Esophagus mucosa (tissue), 1 donor: ENCODE results near the gene SREBF2. TPM values are rescaled to one million over a fixed set of nuclear protein-coding genes. Genes with fewer than 3 reads are reported as not detected.
"Not testable (repeated sequence)": the region's sequence is repeated elsewhere in the genome, so short reads cannot be mapped to it uniquely, and the experiment has no call there.

Experiments
- ATAC-seq: fragments of 200-7000 bp; cut with Tn5 transposase; one replicate; pipeline ENCODE4 v1.9.1; 2020
- total RNA-seq: library from RNA; stranded (reverse); gene quantifications from one replicate; pipeline ENCODE4 v1.2.4, GENCODE V29; 2023
- donor health status: DM: yes; HTN: yes; CAD: no.

The SREBF2 gene
- total RNA-seq, 1 donor from 2014 or later: 131 TPM

DNA sequence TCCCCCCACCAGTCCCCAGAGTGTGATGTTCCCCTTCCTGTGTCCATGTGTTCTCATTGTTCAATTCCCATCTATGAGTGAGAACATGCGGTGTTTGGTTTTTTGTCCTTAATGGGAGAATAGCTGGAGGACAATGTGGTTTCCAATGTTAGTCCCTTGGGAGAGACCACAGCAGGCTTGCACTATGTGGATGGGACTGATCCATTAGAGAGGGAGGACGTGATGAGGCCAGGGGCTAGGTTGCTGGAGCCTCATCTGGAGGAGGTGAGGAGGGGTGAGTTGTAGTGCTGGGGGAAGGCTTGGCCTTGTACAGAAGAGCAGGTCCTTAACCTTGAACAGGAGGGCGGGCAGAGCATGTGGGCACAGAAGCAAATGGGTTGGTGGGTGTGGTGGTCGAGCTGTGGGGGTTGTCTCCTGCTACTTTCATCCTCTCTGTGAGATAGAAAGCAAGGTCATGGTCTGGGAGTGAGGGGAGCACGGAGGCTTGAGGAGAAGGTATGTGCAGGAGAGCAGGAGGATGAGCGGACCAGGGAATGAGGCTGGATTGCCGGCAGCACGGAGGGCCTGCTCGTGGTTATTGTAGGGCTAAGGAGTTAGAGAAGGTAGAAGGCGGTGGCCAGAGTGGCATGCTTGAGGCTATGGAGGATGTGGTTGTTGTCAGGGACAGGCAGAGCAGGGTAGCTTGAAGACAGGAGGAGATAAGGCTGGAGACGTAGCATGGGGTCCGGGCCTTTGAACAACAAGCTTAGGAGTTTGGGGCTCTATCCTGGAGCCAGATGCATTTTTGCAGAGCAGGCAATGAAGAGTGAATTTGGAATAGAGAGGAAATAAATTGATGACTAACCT is 11.2 kb upstream of the SREBF2 start:
- no peak for ATAC-seq

DNA sequence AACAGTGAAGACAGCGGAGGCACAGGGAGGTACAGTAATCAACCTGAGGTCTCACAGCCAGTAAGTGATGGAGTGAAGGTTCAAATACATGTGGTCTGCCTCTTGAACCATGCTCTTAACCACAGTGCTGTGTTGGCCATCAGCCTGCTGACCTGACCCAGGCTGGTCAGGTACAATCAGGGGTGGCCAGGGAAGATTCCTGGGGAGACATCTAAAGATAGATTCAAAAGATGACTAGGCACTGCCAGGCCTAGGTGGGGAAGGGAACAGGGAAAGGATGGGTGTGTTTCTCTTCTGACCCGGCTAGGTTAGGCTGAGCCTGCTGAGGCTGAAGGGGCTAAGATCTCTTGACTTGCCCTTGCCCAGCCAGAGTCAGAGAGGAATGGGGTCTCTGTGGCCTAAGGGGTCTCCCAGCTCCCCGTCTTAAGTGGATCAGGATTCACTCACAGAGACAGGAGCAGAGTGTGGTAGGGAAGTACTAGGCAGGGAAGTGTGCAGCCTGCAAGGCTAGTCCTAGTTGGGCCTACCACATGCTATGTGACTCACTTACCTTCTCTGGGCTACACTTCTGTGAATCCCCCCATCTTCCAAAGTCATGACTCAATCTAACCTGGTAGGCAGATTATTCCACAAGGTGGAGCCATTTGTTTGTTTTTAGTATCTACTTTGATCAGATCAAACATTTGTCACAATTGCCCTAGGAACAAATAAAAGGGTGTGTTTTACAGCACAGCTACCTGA is 10.4 kb upstream of the SREBF2 start:
- peak; percentile 51 for ATAC-seq

DNA sequence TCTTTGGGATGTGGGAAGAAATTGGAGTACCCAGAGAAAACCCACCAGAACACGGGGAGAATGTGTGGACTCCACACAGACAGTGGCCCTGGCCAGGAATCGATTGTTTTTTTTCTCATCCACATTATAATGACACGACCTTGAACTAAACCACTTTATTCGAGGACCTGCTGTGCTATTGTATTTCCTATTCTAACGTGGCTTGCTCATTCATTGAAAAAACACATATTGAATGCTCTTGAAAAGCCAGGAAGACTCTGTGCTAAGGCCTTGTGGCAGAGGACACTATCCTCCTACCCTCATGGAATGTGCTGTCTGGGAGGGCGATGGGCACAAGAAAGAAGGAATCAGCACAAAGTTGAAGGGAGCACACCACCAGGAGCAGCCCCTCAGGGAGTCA is 9.1 kb upstream of the SREBF2 start:
- no peak for ATAC-seq

DNA sequence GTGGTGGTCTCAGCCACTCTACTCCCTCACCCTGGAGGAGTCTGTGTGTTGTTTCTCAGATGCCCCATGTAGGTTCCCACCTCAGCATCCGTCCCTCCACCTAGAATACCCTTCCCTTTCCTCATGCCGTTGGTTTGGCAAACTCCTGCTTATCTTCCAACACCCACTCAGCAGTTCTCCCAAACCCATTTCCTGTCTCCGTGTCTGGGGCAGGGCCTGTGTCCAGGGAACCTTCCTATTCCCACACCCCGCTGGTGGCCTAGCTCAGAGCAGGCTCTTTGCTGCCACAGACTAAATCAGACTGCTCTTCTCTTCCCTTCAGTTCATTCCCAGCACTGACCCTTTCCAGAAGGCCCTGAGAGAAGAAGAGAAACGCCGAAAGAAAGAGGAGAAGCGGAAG is 7.5 kb upstream of the SREBF2 start:
- no peak for ATAC-seq

DNA sequence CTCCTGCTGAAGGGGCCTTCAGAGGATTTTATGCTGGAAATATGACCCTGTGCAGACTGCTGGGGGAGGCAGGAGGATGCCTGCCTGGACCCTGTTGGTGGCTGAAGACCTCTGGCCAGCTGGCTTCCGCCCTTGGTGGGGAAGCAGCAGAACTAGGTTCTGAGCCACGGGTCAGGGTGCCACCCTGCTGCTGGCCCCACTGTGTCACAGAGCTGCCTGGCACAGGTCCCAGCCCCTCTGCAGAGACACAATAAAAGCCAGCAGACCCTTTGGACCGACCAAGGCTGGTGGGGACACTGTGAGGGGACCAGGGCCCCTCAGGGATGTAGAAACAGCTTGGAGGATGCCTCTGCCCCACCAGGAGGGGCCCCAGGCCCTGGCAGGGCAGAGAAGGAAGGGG is 6.9 kb upstream of the SREBF2 start:
- ATAC-seq: no peak

DNA sequence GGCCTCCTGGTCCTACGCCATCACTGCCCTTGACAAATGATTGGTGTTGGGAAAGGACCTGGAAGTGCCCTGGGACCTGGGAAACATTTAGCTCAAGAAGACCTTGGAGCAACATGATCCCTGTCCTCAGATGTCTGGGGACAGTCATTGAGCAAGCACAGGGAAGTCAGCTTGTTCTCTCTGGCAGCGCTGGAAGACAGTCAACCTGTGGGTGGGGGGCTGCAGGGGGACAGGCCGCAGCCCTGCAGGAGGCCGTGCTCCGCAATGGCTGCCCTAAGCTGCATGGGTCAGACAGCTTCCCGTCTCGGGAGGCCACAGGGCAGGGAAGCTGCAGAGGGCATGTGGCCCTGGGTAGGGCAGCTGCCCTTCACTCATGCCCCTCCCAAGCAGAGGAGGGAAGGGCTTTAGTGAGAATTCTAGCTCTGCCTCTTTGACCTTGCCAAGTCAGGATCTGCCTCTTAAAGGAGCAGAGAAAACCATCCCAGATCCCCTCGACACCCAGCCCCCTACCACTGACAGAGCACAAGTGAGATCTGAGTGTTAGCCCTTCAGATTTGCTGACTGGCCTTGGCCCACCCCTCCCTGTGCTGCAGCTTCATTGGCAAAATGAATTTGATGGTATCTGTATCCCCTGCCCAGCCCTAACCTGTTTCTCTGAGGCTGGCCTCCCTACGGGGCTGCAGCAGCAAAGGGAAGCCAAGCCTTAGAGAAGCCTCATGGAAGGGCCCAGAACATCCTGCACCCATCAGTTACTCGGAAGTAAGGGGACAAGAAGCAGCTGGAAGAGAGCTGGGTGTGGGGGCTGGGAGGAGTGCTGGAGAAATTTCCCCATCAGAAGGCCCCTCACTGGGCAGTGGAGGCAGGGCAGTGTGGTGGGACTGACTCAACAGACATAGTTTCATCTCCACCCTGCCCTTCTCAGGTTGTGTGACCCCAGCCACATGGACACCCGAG is 6.2 kb upstream of the SREBF2 start:
- ATAC-seq: no peak

DNA sequence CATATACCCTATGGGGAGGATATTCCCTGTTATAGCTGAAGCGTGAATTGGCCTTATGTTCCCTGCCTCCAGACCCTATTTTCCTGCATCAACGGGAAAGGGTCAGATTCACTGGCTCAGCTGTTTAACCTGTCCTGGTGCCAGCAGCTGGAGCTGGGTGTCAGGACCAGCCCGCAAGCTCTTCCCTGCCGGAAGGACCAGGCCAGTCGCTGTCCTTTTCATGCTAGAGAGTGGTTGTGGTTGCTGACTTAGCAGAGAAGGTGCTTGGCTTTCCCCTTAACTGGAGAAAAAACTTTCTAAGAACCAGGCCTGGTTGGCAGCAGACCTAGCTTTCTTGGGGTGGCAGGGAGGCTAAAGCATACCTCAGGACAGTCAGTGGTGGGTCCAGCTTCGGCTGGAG is 5.2 kb upstream of the SREBF2 start:
- ATAC-seq: no peak

- ATAC-seq: no peak
Observed at GRCh38 chr22:41828516-41828915, 4.4 kb upstream of the SREBF2 start.

- ATAC-seq: no peak
Observed at GRCh38 chr22:41830174-41830573, 2.7 kb upstream of the SREBF2 start.

DNA sequence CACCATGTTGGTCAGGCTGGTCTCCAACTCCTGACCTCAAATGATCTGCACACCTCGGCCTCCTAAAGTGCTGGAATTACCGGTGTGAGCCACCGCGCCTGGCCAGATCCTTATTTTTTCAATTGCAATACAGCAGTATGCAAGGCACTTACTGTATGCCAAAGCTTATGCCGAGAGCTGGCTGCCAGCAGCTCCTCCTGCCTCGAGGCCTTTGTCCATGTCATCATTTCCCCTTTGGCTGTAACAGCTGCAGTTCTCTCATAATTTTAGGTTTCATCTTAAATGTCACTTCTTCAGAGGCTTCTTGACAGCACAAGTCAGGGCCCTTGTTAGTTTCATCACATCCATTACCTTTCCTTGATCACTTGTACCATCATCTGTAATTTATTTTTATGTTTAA is 1.5 kb upstream of the SREBF2 start:
- no peak for ATAC-seq

DNA sequence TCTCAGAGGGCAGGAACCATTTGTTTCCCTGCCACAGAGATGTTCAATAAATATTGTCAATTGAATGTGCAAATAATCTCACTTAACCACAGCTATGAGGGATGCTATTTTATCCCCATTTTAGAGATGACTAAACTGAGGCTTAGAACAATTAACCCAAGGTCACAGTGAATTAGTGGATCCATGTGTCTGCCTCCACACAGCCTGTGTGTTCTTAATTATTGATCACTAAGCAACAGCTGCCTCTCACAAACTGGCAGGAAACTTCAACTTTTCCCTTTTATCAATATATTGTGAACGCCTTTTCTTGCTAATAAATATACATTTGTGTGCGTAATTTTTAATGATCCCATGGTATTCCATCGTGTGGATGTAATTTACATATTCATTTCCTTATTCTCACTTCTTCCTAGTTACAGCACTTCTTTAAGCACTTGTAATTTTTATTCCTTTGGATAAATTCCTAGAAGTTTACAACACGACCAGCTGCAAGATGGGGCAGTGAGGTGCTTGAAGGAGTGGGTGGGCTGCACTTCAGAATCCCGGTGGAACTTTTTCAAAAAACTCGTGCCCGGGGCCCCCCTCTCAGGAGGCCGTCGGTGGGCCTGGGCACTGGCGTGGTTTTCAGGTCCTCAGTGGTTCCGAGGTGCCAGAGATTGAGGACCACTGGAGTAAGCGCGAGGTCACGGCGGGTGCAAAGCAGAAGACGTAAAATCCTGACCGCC is 915 bp upstream of the SREBF2 start:
- no peak for ATAC-seq

GRCh38 chr22:41833369-41834004 is 582 bp downstream of the SREBF2 start:
- ATAC-seq: peak; percentile 32

DNA sequence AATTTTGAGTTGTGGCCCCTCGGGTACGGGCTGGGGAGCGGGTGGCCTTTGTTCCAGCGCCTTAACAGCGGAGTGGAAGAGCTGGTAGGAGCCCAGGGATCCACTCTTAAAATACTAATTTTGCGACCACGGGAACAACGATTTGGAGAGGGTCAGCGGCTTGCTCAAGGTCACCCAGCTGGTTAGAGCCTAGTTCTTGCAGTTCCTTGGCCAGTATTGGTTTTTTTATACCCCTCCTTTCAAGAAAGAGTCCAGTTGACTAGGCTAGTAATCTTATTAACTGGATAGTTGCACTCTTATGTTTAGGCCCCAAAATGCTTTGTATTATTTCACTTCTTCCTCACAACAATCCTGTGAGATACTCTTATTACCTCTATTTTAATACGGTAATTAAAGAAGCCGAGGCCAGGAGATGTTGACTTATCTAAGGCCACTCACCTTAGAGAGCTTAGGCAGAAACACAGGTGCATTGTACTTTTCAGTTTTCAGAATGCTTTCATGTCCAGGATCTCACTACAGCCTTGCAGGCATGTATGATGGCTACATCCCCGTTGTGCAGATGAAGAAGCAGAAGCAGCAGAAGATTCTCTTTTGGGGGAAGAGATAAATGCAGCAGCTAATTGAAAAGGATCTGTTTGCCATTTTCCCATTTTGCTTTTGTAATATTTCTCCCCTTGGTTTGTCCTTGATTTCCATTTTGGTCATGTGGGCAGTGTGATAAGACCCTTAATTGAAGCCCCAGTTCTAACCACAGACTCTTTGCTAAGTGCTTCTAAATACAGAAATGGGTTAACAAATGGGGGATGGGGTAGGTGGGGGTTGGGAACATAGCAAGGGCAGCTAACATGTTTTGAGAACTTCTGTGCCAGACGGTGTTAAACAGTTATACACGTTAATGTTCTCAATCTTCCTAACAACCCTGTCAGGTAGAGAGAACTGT is 1.4 kb downstream of the SREBF2 start:
- no peak for ATAC-seq

- ATAC-seq: not testable (repeated sequence)
Observed at GRCh38 chr22:41835462-41835861, 2.6 kb downstream of the SREBF2 start.

DNA sequence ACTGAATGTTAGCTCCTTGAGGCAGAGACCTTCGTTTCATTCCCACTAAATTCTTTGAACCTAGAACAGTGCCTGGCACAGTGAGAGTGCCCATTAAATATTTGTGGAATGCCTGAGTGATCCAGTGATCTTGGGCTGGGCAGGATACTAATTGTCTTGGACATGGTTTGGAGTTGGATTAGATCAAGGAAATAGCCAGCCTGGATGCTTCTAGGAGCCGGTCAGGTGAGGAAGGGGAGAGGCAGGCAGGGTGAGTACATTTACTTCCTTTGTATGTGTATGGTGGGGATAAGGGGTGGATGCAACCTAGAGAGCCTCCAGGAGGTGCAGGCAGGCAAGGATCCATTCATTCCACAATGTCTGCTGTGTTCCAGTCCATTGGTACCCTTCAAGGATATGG is 3.6 kb downstream of the SREBF2 start:
- ATAC-seq: no peak

DNA sequence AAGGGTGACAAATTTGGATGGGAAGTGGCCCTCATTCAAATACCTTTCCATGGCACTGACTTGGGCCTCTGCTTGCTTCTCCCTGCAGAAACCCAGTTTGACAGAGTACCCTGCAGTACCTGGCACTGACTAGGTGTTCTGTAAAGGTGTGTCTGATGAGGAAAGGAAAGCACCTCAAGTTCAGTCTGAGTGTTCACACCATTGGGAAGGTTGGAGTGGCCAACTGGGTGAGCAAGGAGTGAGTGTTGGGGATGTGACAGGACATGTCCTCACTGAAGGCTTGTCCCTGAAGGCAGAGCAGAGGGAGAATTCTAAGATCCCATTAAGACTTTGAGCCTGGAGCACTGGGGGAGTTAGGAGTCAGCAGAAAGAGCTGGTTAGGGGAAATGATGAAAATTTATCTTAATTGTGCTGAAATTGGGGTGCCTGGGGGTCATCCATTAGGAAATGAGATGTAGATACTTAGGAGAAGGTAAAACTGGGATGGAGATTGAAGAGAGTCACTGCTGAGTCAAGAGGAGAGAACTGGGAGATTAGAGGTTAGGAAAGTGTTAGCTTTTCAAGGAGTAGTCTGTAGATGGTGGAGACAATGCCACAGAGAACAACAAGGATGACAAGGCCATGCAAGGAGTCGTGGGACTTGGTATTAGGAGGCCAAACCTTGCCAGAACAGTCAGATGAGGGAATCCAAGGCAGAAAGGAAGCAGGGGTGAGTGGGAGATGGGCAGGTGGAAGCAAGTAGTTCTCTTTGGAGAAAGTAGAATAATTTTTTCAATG is 6.1 kb downstream of the SREBF2 start:
- peak; percentile 92 for ATAC-seq

DNA sequence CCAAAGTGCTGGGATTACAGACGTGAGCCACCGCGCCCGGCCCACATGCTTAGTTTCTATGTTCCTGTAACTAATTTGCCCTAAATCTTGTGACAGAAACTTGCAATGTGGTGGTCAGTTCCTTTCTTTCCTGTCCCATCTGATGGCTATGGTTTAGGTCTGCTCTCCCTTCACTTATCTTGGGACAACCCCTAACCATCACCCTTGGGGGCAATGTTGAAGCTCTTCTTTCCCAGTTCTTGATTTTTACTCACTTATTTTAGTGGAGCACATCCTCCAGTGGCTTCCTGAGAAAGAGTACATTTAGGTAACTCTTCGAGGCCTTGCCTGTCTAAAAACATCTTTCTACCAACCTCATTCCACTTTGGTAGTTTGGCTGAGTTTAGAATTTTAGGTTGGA is 7.3 kb downstream of the SREBF2 start:
- ATAC-seq: no peak

DNA sequence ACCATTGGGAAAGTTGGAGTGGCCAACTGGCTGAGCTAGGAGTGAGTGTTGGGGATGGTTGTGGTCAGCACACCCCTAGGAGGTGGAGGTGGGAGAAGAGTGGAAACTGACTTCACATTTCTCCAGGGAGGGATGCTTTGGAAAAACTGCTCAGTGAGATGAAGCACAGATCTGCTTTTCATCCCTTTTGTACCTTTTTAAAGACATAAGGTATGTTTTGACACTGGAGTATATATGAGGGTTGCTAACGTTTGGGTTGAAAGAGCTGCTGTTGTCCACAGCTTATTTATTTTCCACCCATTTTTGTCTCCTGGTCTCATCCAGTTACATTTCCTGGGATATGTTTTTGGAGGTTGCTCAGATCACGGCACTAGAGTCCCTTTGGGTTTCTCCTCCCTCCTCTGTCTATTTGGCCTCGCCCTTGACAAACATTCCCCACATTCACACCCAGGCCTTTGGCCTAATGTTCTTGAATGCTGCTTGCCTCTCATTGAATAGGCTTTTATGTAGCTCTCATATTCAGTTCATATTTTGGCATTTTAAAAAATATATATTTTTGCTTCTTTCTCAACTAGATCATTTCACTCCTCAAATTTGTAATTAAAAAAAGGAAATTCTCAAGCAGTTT is 8.3 kb downstream of the SREBF2 start:
- peak; percentile 17 for ATAC-seq
